Measurements from ENCODE around the gene ELF3. TPM values are rescaled to one million over a fixed set of nuclear protein-coding genes. Genes with fewer than 3 reads are reported as not detected.

Gene ELF3
- total and polyA plus RNA-seq, 2 of the 8 experiments (the other 6 are each of a cell fraction or from before 2014, with no cell fraction given), result 17.3 to 25.0 TPM

DNA sequence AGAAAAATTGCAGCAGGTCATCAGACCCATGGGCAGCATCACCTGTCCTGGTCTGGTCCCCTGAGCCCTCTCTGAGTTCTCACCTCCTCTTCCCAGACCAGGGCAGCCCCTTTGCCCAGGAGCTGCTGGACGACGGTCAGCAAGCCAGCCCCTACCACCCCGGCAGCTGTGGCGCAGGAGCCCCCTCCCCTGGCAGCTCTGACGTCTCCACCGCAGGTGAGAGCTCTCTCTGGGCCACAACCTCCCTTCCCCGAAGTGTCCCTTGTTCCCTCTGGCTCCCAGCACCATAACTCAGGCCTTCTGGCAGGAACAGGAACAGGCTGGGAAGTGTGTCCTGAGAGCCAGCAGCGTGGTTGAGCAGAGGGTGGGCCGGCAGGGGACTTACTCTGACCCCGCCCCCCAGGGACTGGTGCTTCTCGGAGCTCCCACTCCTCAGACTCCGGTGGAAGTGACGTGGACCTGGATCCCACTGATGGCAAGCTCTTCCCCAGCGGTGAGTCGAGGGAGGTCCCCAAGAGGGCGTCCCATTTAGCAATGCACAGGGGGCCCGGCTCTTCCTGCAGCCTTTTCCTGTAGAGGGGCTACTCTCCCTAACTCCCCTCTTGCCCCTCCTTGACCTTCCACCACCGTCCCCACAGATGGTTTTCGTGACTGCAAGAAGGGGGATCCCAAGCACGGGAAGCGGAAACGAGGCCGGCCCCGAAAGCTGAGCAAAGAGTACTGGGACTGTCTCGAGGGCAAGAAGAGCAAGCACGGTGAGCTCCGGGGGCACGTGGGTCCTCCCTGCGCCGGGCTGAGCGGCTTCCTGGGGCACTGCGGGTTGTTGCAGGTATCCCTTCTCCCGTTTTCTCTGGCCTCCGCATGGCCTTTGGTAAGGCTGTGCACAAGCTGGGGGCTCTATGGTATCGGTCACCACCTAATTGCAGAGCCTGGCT, 2.4 kb downstream of the ELF3 start (continued):
- TF ChIP-seq YY1 (IDR thresholded peaks at IDR 0.05; ENCODE audit: low read depth, low read length) (no peak), ZNF274 (IDR thresholded peaks at IDR 0.05; ENCODE audit: borderline replicate concordance, extremely low read depth, low read length) (no peak), HDAC2 (IDR thresholded peaks at IDR 0.05; ENCODE audit: borderline replicate concordance in 1 of 2, low read depth in 2 of 2, low read length in 2 of 2) (no peak), CEBPB (IDR thresholded peaks at IDR 0.05; ENCODE audit: low read depth, low read length) (no peak), JUND (IDR thresholded peaks at IDR 0.05; ENCODE audit: low read length) (no peak), RAD21 (IDR thresholded peaks at IDR 0.05 in 1 of 2, conservative IDR thresholded peaks at IDR 0.05 in 1 of 2; ENCODE audit: low read depth in 2 of 2, low read length in 2 of 2) (no peak), BRCA1 (IDR thresholded peaks at IDR 0.05; ENCODE audit: low read depth, low read length) (no peak), CHD1 (IDR thresholded peaks at IDR 0.05; ENCODE audit: low read depth, low read length) (no peak)
- TF ChIP-seq, protein P1, sequence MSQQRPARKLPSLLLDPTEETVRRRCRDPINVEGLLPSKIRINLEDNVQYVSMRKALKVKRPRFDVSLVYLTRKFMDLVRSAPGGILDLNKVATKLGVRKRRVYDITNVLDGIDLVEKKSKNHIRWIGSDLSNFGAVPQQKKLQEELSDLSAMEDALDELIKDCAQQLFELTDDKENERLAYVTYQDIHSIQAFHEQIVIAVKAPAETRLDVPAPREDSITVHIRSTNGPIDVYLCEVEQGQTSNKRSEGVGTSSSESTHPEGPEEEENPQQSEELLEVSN (IDR thresholded peaks at IDR 0.05), result no peak
